H1 (cell line): Measurements from ENCODE around the gene TRIM75. TPM values are rescaled to one million over a fixed set of nuclear protein-coding genes. Genes with fewer than 3 reads are reported as not detected.

Source experiments
- CTCF ChIA-PET: fragments of 300-600 bp; sonication (Branson Sonifier 250); formaldehyde crosslinking; loops from one replicate; lab custom pipeline; 2021; ENCODE audit not compliant: partially characterized antibody; lab: Charles Lee
- POLR2A ChIA-PET: fragments of 300-600 bp; sonication (Branson Sonifier 250); formaldehyde crosslinking; loops from one replicate; lab custom pipeline; 2021; ENCODE audit warnings: inconsistent platforms; ENCODE audit not compliant: partially characterized antibody; lab: Charles Lee
- DNase-seq, 2 experiments: peaks; one replicate each; pipeline versions ENCODE4 v3.0.0 to v3.0.0-alpha.2; 2010 to 2022; ENCODE audit warnings: low spot score in 2 of 2, low read depth in 1 of 2, mixed read lengths in 1 of 2
- FAIRE-seq: peaks from 2 replicates; lab custom pipeline; 2011; peaks lifted over from hg19 to GRCh38; lab: Jason Lieb, UNC
- H2AFZ ChIP-seq: 2 replicates; pipeline ENCODE4 v1.8.1; 2012; ENCODE audit warnings: low read length, inconsistent platforms
- H2AK5ac ChIP-seq: 2 replicates; pipeline ENCODE4 v1.6.1; 2013; ENCODE audit warnings: low read depth, low read length
- H2BK120ac ChIP-seq: replicated peaks from 2 replicates; pipeline ENCODE3; 2013; ENCODE audit warnings: low read depth, low read length, inconsistent platforms
- H2BK12ac ChIP-seq: 2 replicates; pipeline ENCODE4 v1.6.1; 2013; ENCODE audit warnings: low read depth, low read length
- H2BK15ac ChIP-seq: 2 replicates; pipeline ENCODE4 v1.6.1; 2013; ENCODE audit warnings: low read length
- H2BK20ac ChIP-seq: 2 replicates; pipeline ENCODE4 v1.6.1; 2013; ENCODE audit warnings: low read length
- H2BK5ac ChIP-seq: 2 replicates; pipeline ENCODE4 v1.6.1; 2013; ENCODE audit warnings: low read depth, low read length
- H3K14ac ChIP-seq: 2 replicates; pipeline ENCODE4 v1.6.1; 2013; ENCODE audit warnings: inconsistent platforms; ENCODE audit not compliant: insufficient read length
- H3K18ac ChIP-seq: 2 replicates; pipeline ENCODE4 v1.6.1; 2013; ENCODE audit warnings: low read length; ENCODE audit errors: extremely low read depth
- H3K23ac ChIP-seq: 2 replicates; pipeline ENCODE4 v1.6.1; 2013; ENCODE audit warnings: inconsistent platforms; ENCODE audit not compliant: insufficient read length
- H3K23me2 ChIP-seq: 2 replicates; pipeline ENCODE4 v1.6.1; 2013; ENCODE audit warnings: low read depth, low read length
- H3K27ac ChIP-seq: 2 replicates; pipeline ENCODE4 v1.6.1; 2011; ENCODE audit warnings: low read depth, low read length, inconsistent platforms
- H3K27me3 ChIP-seq, 4 experiments: replicated peaks in 1 of 4; 1 replicate in 1 of 4; 2 replicates in 3 of 4; pipeline versions ENCODE4 v1.6.1 to v1.8.1; 2011 to 2013; ENCODE audit warnings: low read length in 3 of 4, mild to moderate bottlenecking in 3 of 4, inconsistent platforms in 2 of 4, mixed read lengths in 2 of 4, moderate library complexity in 1 of 4; ENCODE audit not compliant: control insufficient read depth in 3 of 4, insufficient read depth in 3 of 4; ENCODE audit errors: extremely low read depth in 1 of 4
- H3K36me3 ChIP-seq, 4 experiments: 2 replicates each; pipeline versions ENCODE4 v1.6.1 to v1.8.1; 2011 to 2013; ENCODE audit warnings: mild to moderate bottlenecking in 4 of 4, low read length in 3 of 4, moderate library complexity in 2 of 4, control low read depth in 1 of 4, inconsistent platforms in 1 of 4; ENCODE audit not compliant: insufficient read depth in 4 of 4, control insufficient read depth in 2 of 4
- H3K4ac ChIP-seq: replicated peaks from 2 replicates; pipeline ENCODE3; 2013; ENCODE audit warnings: low read length, low read depth, mixed read lengths, inconsistent platforms; ENCODE audit not compliant: insufficient read length
- H3K4me1 ChIP-seq, 4 experiments: replicated peaks in 1 of 4; 1 replicate in 1 of 4; 2 replicates in 3 of 4; pipeline versions ENCODE4 v1.6.1 to v1.8.1; 2011 to 2013; ENCODE audit warnings: low read length in 3 of 4, inconsistent platforms in 2 of 4, mixed read lengths in 1 of 4; ENCODE audit not compliant: insufficient read depth in 4 of 4, control insufficient read depth in 3 of 4
- H3K4me2 ChIP-seq, 2 experiments: 2 replicates each; pipeline versions ENCODE4 v1.6.1 to v1.8.1; 2011 to 2013; ENCODE audit warnings: low read depth in 2 of 2, low read length in 2 of 2, control low read depth in 1 of 2, inconsistent platforms in 1 of 2, mild to moderate bottlenecking in 1 of 2; ENCODE audit not compliant: insufficient read depth in 1 of 2
- H3K4me3 ChIP-seq, 4 experiments: fragments of 200-600, 300-600 bp in 1 of 4; sonication (generic), shearing (Covaris generic), sonication (Bioruptor Twin) in 1 of 4; 2 replicates each; pipeline versions ENCODE4 v1.5.1 to v1.8.1; 2011 to 2016; ENCODE audit warnings: low read length in 4 of 4, low read depth in 3 of 4, control low read depth in 2 of 4, inconsistent platforms in 2 of 4, mild to moderate bottlenecking in 2 of 4, mixed read lengths in 1 of 4, moderate library complexity in 1 of 4; ENCODE audit not compliant: insufficient read depth in 2 of 4; ENCODE audit errors: extremely low read depth in 1 of 4
- H3K56ac ChIP-seq: replicated peaks from 2 replicates; pipeline ENCODE3; 2013; ENCODE audit warnings: low read depth, mild to moderate bottlenecking, mixed read lengths, low read length, inconsistent platforms; ENCODE audit not compliant: insufficient read length
- H3K79me1 ChIP-seq: 2 replicates; pipeline ENCODE4 v1.6.1; 2013; ENCODE audit warnings: low read depth, low read length, control low read depth
- H3K79me2 ChIP-seq, 2 experiments: 2 replicates each; pipeline versions ENCODE4 v1.6.1 to v1.8.1; 2012 to 2013; ENCODE audit warnings: low read length in 2 of 2, mild to moderate bottlenecking in 2 of 2, inconsistent platforms in 1 of 2; ENCODE audit not compliant: insufficient read depth in 2 of 2, control insufficient read depth in 1 of 2
- H3K9ac ChIP-seq, 4 experiments: replicated peaks in 1 of 4; 1 replicate in 1 of 4; 2 replicates in 3 of 4; pipeline versions ENCODE4 v1.6.1 to v1.8.1; 2011 to 2013; ENCODE audit warnings: low read depth in 3 of 4, low read length in 3 of 4, control low read depth in 2 of 4, mild to moderate bottlenecking in 2 of 4, moderate library complexity in 2 of 4, inconsistent platforms in 1 of 4; ENCODE audit errors: extremely low read depth in 1 of 4
- H3K9me3 ChIP-seq, 2 experiments: 2 replicates each; pipeline versions ENCODE4 v1.6.1 to v1.8.1; 2012 to 2013; ENCODE audit warnings: mild to moderate bottlenecking in 2 of 2, moderate library complexity in 2 of 2, control low read depth in 1 of 2, inconsistent platforms in 1 of 2, low read depth in 1 of 2, low read length in 1 of 2, mixed read lengths in 1 of 2; ENCODE audit not compliant: insufficient read depth in 2 of 2
- H4K20me1 ChIP-seq, 2 experiments: replicated peaks in 1 of 2; 2 replicates each; pipeline versions ENCODE3 to v1.8.1; 2011 to 2013; ENCODE audit warnings: inconsistent platforms in 2 of 2, low read length in 2 of 2, mild to moderate bottlenecking in 1 of 2; ENCODE audit not compliant: insufficient read depth in 2 of 2, control insufficient read depth in 1 of 2
- H4K5ac ChIP-seq: 2 replicates; pipeline ENCODE4 v1.6.1; 2013; ENCODE audit warnings: low read length, low read depth, mixed read lengths, inconsistent platforms; ENCODE audit not compliant: insufficient read length
- H4K8ac ChIP-seq: 2 replicates; pipeline ENCODE4 v1.8.0; 2013; ENCODE audit warnings: mild to moderate bottlenecking, moderate library complexity, low read length, inconsistent platforms; ENCODE audit not compliant: insufficient read depth; ENCODE audit errors: extremely low read depth
- H4K91ac ChIP-seq: replicated peaks from 2 replicates; pipeline ENCODE3; 2013; ENCODE audit warnings: low read length, mixed read lengths, inconsistent platforms; ENCODE audit not compliant: insufficient read length
- BCL11A ChIP-seq, 2 experiments: IDR thresholded peaks; one replicate each; pipeline ENCODE4 v1.6.1; 2011; ENCODE audit warnings: low read depth in 2 of 2, low read length in 2 of 2, mild to moderate bottlenecking in 2 of 2
- CREB1 ChIP-seq: IDR thresholded peaks from 2 replicates; pipeline ENCODE4 v1.6.1; 2012; ENCODE audit warnings: inconsistent platforms
- NANOG ChIP-seq: IDR thresholded peaks from 2 replicates; pipeline ENCODE4 v1.6.1; 2011; ENCODE audit warnings: low read length, low read depth, mild to moderate bottlenecking, inconsistent platforms; ENCODE audit not compliant: insufficient read depth, poor library complexity, severe bottlenecking
- SP1 ChIP-seq: IDR thresholded peaks from 2 replicates; pipeline ENCODE4 v1.6.1; 2011; ENCODE audit warnings: low read depth, low read length
- SUZ12 ChIP-seq: fragments of 200-600 bp; sonication (generic); IDR thresholded peaks from 2 replicates; pipeline ENCODE4 v1.6.1; 2012; ENCODE audit warnings: mild to moderate bottlenecking, inconsistent platforms, low read length, moderate library complexity, mixed read lengths
- TBP ChIP-seq: IDR thresholded peaks from 2 replicates; pipeline ENCODE4 v1.6.1; 2011; ENCODE audit warnings: low read depth, low read length, improper control_type of control experiment
- YY1 ChIP-seq: IDR thresholded peaks from 2 replicates; pipeline ENCODE4 v1.6.1; 2011; ENCODE audit warnings: low read depth, mild to moderate bottlenecking, low read length
- WGBS, 2 experiments: shearing (Covaris generic) in 1 of 2; methylation state at CpG; one replicate each; pipeline versions ENCODE4 v1.1.6 to v1.1.7; 2013 to 2015; ENCODE audit warnings: low lambda C conversion rate in 2 of 2, mixed read lengths in 2 of 2, inconsistent platforms in 1 of 2, low coverage in 1 of 2, missing lambda C conversion rate in 1 of 2; ENCODE audit not compliant: insufficient replicate concordance in 2 of 2, insufficient coverage in 1 of 2, insufficient read length in 1 of 2; ENCODE audit errors: extremely low coverage in 1 of 2, missing lambda C conversion rate in 1 of 2; 5-methylcytosine and 5-hydroxymethylcytosine counted together
- polyA plus RNA-seq, 7 experiments: library from polyadenylated mRNA; depleted of rRNA in 3 of 7; stranded (reverse) in 5 of 7; unstranded in 2 of 7; fragments of >200 nt in 5 of 7; fragments of 200-250 nt in 2 of 7; gene quantifications; 1 replicate in 5 of 7; 2 replicates in 1 of 7; 4 replicates in 1 of 7; pipeline versions ENCODE4 v1.2.1 to v1.2.3, GENCODE V29; 2011 to 2013; ENCODE audit warnings: missing spikeins in 2 of 7, mixed read lengths in 2 of 7
- total RNA-seq: library from RNA; stranded (reverse); fragmentation: NEBNext Ultra II Directional; extraction: Animal tissue kit (Norgen Biotek cat#: 25700); gene quantifications from 2 replicates; pipeline ENCODE4 v1.2.1, GENCODE V29; 2021
- TF ChIP-seq, protein P1 (sequence below): IDR thresholded peaks from 2 replicates; pipeline ENCODE4 v1.6.1; 2011; ENCODE audit warnings: low read length, improper control_type of control experiment
- TF ChIP-seq, protein P2 (sequence below): IDR thresholded peaks from 2 replicates; pipeline ENCODE4 v1.6.1; 2012; ENCODE audit warnings: inconsistent platforms

TRIM75 gene
- total and polyA plus RNA-seq, 2 of the 8 experiments (the other 6 are each of a cell fraction or from before 2014, with no cell fraction given): not detected

DNA sequence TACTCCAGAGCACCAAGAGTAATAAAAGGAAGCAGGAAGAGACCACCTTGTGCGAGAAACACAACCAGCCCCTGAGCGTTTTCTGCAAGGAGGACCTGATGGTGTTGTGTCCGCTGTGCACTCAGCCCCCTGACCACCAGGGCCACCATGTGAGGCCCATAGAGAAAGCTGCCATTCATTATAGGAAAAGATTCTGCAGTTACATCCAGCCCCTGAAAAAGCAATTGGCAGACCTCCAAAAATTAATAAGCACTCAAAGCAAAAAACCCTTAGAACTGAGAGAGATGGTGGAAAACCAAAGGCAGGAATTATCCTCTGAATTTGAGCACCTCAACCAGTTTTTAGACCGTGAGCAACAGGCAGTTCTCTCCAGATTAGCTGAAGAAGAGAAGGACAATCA is 5.7 kb downstream of the TRIM75 start:
- H3K36me3 ChIP-seq: no peaks in the 10 kb centered on the region
- H3K23ac ChIP-seq: no peak overlapping the region
- FAIRE-seq (no peak), DNase-seq (no peak)
- H3K18ac ChIP-seq: no peak overlapping the region
- no peaks in the 10 kb centered on the region for H4K20me1 ChIP-seq
- H2AFZ ChIP-seq: no peak overlapping the region
- H3K27ac ChIP-seq: no peak overlapping the region
- CTCF ChIA-PET: interaction anchor here (0.7 to 1.3 kb wide), 4 partner anchors 9 to 290 kb away, joined by 3 to 4 read pairs (median 3); no protein-coding TSS in a partner anchor
- no peak overlapping the region for H3K4me3 ChIP-seq
- no peak overlapping the region for H3K9ac ChIP-seq
- no peak overlapping the region for H2BK5ac ChIP-seq
- H4K91ac ChIP-seq: no peak overlapping the region
- H3K79me2 ChIP-seq: no peaks in the 10 kb centered on the region
- no peaks in the 10 kb centered on the region; the same call in 1 of the 2 replicates for H3K79me1 ChIP-seq
- no peak overlapping the region for H2BK20ac ChIP-seq
- H2AK5ac ChIP-seq: no peak overlapping the region
- H3K14ac ChIP-seq: no peak overlapping the region
- H2BK12ac ChIP-seq: no peak overlapping the region
- no peak overlapping the region for H4K8ac ChIP-seq
- H3K9me3 ChIP-seq: no peaks in the 10 kb centered on the region
- H2BK15ac ChIP-seq: no peak overlapping the region
- no peaks in the 10 kb centered on the region for H3K27me3 ChIP-seq
- no peak overlapping the region for H3K56ac ChIP-seq
- 93% methylated on average over 4 of the region's 4 CpGs; no CpG with 5 or more reads in 1 of the 2 experiments for WGBS, 2 experiments
- H3K4me1 ChIP-seq: no peaks in the 10 kb centered on the region
- TF ChIP-seq, protein P1, sequence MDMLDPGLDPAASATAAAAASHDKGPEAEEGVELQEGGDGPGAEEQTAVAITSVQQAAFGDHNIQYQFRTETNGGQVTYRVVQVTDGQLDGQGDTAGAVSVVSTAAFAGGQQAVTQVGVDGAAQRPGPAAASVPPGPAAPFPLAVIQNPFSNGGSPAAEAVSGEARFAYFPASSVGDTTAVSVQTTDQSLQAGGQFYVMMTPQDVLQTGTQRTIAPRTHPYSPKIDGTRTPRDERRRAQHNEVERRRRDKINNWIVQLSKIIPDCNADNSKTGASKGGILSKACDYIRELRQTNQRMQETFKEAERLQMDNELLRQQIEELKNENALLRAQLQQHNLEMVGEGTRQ: no peak
- TF ChIP-seq YY1 (no peak), BCL11A (IDR thresholded peaks at IDR 0.05; ENCODE audit: low read depth in 2 of 2, low read length in 2 of 2) (no peak), SUZ12 (no peak), NANOG (no peak), TBP (no peak), CREB1 (no peak), SP1 (no peak)
- TF ChIP-seq, protein P2, sequence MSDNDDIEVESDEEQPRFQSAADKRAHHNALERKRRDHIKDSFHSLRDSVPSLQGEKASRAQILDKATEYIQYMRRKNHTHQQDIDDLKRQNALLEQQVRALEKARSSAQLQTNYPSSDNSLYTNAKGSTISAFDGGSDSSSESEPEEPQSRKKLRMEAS: no peak
- H3K4ac ChIP-seq: no peak overlapping the region
- H4K5ac ChIP-seq: no peak overlapping the region
- no peak overlapping the region for H2BK120ac ChIP-seq
- no peak overlapping the region for H3K4me2 ChIP-seq
- no peaks in the 10 kb centered on the region for H3K23me2 ChIP-seq
- POLR2A ChIA-PET: interaction anchor here (1.5 kb wide), 1 partner anchor 108 kb away, joined by 3 read pairs; no protein-coding TSS in a partner anchor
